NCI-H1105 (cell line): ENCODE data around the gene ATP7B.

Experiments
- DNase-seq: peaks from one replicate; lab custom pipeline; 2025; lab: John Stamatoyannopoulos, UW

Gene ATP7B

GRCh38 chr13:51950722-51951121 is 60.5 kb downstream of the ATP7B start:
- no peak for DNase-seq

GRCh38 chr13:51946163-51946669 is 65.0 kb downstream of the ATP7B start:
- no peak for DNase-seq

- no peak for DNase-seq
Observed at GRCh38 chr13:51945149-51945548, 66.1 kb downstream of the ATP7B start.

GRCh38 chr13:51944428-51944827 is 66.8 kb downstream of the ATP7B start:
- DNase-seq = no peak

GRCh38 chr13:51943721-51944120 is 67.5 kb downstream of the ATP7B start:
- DNase-seq = no peak

GRCh38 chr13:51942189-51942588 is 69.1 kb downstream of the ATP7B start:
- DNase-seq = no peak

GRCh38 chr13:51938454-51938853 is 72.8 kb downstream of the ATP7B start:
- DNase-seq = no peak

- DNase-seq = no peak
Observed at GRCh38 chr13:51937320-51938290, 73.6 kb downstream of the ATP7B start.

- DNase-seq = no peak
Observed at GRCh38 chr13:51935326-51936171, 75.7 kb downstream of the ATP7B start.

- no peak for DNase-seq
Observed at GRCh38 chr13:51934461-51935087, 76.7 kb downstream of the ATP7B start.

- no peak for DNase-seq
Observed at GRCh38 chr13:51933466-51934058, 77.7 kb downstream of the ATP7B start.

GRCh38 chr13:51932231-51932630 is 79.0 kb downstream of the ATP7B start:
- DNase-seq = no peak

GRCh38 chr13:51931606-51932005 is 79.6 kb downstream of the ATP7B start:
- no peak for DNase-seq

- no peak for DNase-seq
Observed at GRCh38 chr13:51929699-51930098, 81.6 kb downstream of the ATP7B start.

- DNase-seq = no peak
Observed at GRCh38 chr13:51928231-51928630, 83.0 kb downstream of the ATP7B start.

GRCh38 chr13:51927129-51927528 is 84.1 kb downstream of the ATP7B start:
- no peak for DNase-seq

- no peak for DNase-seq
Observed at GRCh38 chr13:51926528-51926885, 84.7 kb downstream of the ATP7B start.

GRCh38 chr13:51925865-51926527 is 85.3 kb downstream of the ATP7B start:
- no peak for DNase-seq

- no peak for DNase-seq
Observed at GRCh38 chr13:51924756-51925544, 86.3 kb downstream of the ATP7B start.

- no peak for DNase-seq
Observed at GRCh38 chr13:51923983-51924539, 87.2 kb downstream of the ATP7B start.
